Naive thymus-derived CD8-positive, alpha-beta T cell (primary cell): ENCODE measurements around the gene NDUFB2. TPM values are rescaled to one million over a fixed set of nuclear protein-coding genes. Genes with fewer than 3 reads are reported as not detected.

ENCODE experiments used
- polyA plus RNA-seq, 3 donors: library from polyadenylated mRNA; unstranded; fragments of 300-500 nt; fragmentation: Illumina TruSeq; gene quantifications; one replicate each; pipeline ENCODE4 v1.2.3, GENCODE V29; 2021
- total RNA-seq, 8 experiments: library from RNA in 2 of 8; stranded (reverse) in 2 of 8; gene quantifications; one replicate each; pipeline ENCODE4 v1.2.3 and lab custom pipeline; 2021 to 2026

The NDUFB2 gene
- total and polyA plus RNA-seq, 5 experiments from 2014 or later = 98.5 to 524 (median 434) TPM

Other genes starting within 250 kb of the NDUFB2 start
- gene MKRN1, start 217.2 kb upstream of the NDUFB2 start, total RNA-seq = 100 to 1,000 TPM; 142 to 143 TPM
- gene MKRN1, start 217.2 kb upstream of the NDUFB2 start, polyA plus RNA-seq = 100 to 1,000 TPM in 2 of 3 donors, 10 to 100 TPM in 1; 92.6 to 141 (median 109) TPM
- gene DENND2A, start 55.9 kb upstream of the NDUFB2 start, total RNA-seq = under 1 TPM in 1 of 2 experiments, not detected in 1; 0.10 TPM
- gene DENND2A, start 55.9 kb upstream of the NDUFB2 start, polyA plus RNA-seq = not detected
- 10 to 100 TPM; 16.4 to 17.1 TPM for gene ADCK2, start 23.8 kb upstream of the NDUFB2 start, total RNA-seq
- 10 to 100 TPM; 25.2 to 28.5 (median 27.4) TPM for gene ADCK2, start 23.8 kb upstream of the NDUFB2 start, polyA plus RNA-seq
- 10 to 100 TPM; 51.6 to 54.9 TPM for gene BRAF, start 228.2 kb downstream of the NDUFB2 start, total RNA-seq
- 10 to 100 TPM in 1 of 3 donors, 1 to 10 TPM in 2; 7.4 to 11.2 (median 8.9) TPM for gene BRAF, start 228.2 kb downstream of the NDUFB2 start, polyA plus RNA-seq